HepG2 (cell line): Measurements from ENCODE around the gene SYT7. TPM values are rescaled to one million over a fixed set of nuclear protein-coding genes. Genes with fewer than 3 reads are reported as not detected.

Experiments
- ATF3 ChIP-seq: sonication (generic); formaldehyde crosslinking; IDR thresholded peaks from 2 replicates; pipeline ENCODE4 v1.4.0; 2020; ENCODE audit warnings: missing genetic modification reagents
- ATRX ChIP-seq: sonication (generic); formaldehyde crosslinking; IDR thresholded peaks from 2 replicates; pipeline ENCODE4 v1.4.0; 2020; ENCODE audit warnings: missing genetic modification reagents, borderline replicate concordance
- ERF ChIP-seq: IDR thresholded peaks from 2 replicates; pipeline ENCODE4 v1.6.1; 2018; ENCODE audit warnings: missing biosample characterization, missing genetic modification reagents
- HOMEZ ChIP-seq: IDR thresholded peaks from 2 replicates; pipeline ENCODE4 v1.6.1; 2016; ENCODE audit warnings: low read depth
- HOXD1 ChIP-seq: sonication (generic); formaldehyde crosslinking; IDR thresholded peaks from 2 replicates; pipeline ENCODE4 v1.5.0; 2020; ENCODE audit warnings: missing genetic modification reagents
- IRF1 ChIP-seq: sonication (generic); formaldehyde crosslinking; IDR thresholded peaks from 2 replicates; pipeline ENCODE4 v1.4.0; 2020; ENCODE audit warnings: low read depth, mild to moderate bottlenecking, missing genetic modification reagents
- MZF1 ChIP-seq: sonication (generic); formaldehyde crosslinking; IDR thresholded peaks from 2 replicates; pipeline ENCODE4 v1.8.1; 2023; ENCODE audit warnings: mild to moderate bottlenecking, missing genetic modification reagents, borderline replicate concordance
- NKX3-1 ChIP-seq: sonication (generic); formaldehyde crosslinking; IDR thresholded peaks from 2 replicates; pipeline ENCODE4 v1.5.0; 2020; ENCODE audit warnings: missing genetic modification reagents
- PAWR ChIP-seq: sonication (generic); formaldehyde crosslinking; IDR thresholded peaks from 2 replicates; pipeline ENCODE4 v1.4.0; 2020; ENCODE audit warnings: missing genetic modification reagents, mild to moderate bottlenecking, borderline replicate concordance
- SNAPC2 ChIP-seq: sonication (generic); formaldehyde crosslinking; IDR thresholded peaks from 2 replicates; pipeline ENCODE4 v1.8.1; 2022; ENCODE audit warnings: mild to moderate bottlenecking, missing genetic modification reagents
- TGIF2 ChIP-seq: IDR thresholded peaks from 2 replicates; pipeline ENCODE4 v1.6.1; 2016; ENCODE audit warnings: control low read depth, missing compliant biosample characterization
- ZFP91 ChIP-seq: sonication (generic); formaldehyde crosslinking; IDR thresholded peaks from 2 replicates; pipeline ENCODE4 v1.9.0; 2022; ENCODE audit warnings: missing genetic modification reagents, mild to moderate bottlenecking, borderline replicate concordance
- ZNF136 ChIP-seq: sonication (generic); formaldehyde crosslinking; IDR thresholded peaks from 2 replicates; pipeline ENCODE4 v1.8.1; 2022; ENCODE audit warnings: low read depth, mild to moderate bottlenecking, moderate library complexity, missing genetic modification reagents
- ZNF549 ChIP-seq: sonication (generic); formaldehyde crosslinking; IDR thresholded peaks from 2 replicates; pipeline ENCODE4 v1.5.0; 2020; ENCODE audit warnings: missing genetic modification reagents
- ZNF556 ChIP-seq: sonication (generic); formaldehyde crosslinking; IDR thresholded peaks from 2 replicates; pipeline ENCODE4 v1.4.0; 2020; ENCODE audit warnings: mild to moderate bottlenecking, missing genetic modification reagents, borderline replicate concordance
- ZNF646 ChIP-seq: sonication (generic); formaldehyde crosslinking; IDR thresholded peaks from 2 replicates; pipeline ENCODE4 v1.9.0; 2021; ENCODE audit warnings: mild to moderate bottlenecking, missing genetic modification reagents
- ZNF776 ChIP-seq: sonication (generic); formaldehyde crosslinking; IDR thresholded peaks from 2 replicates; pipeline ENCODE4 v1.4.0; 2020; ENCODE audit warnings: mild to moderate bottlenecking, missing genetic modification reagents
- polyA plus RNA-seq, 8 experiments: library from polyadenylated mRNA; depleted of rRNA in 3 of 8; stranded (reverse) in 7 of 8; unstranded in 1 of 8; fragments of >200 nt; fragmentation: Illumina TruSeq in 4 of 8; extraction: Trizol in 4 of 8; gene quantifications; 2 replicates each; pipeline versions ENCODE4 v1.2.1 to v1.2.3, GENCODE V29; 2011 to 2016; ENCODE audit warnings: low read depth in 4 of 8, missing spikeins in 1 of 8, mixed read lengths in 1 of 8; ENCODE audit not compliant: insufficient read depth in 1 of 8
- total RNA-seq, 5 experiments: library from RNA; depleted of rRNA; stranded (reverse); fragments of >200 nt; fragmentation: Illumina TruSeq; extraction: Trizol; gene quantifications; 2 replicates each; pipeline ENCODE4 v1.2.3, GENCODE V29; 2016; ENCODE audit warnings: low read depth in 1 of 5

SYT7 gene
- total and polyA plus RNA-seq, 2 of the 13 experiments (the other 11 are each of a cell fraction or from before 2014, with no cell fraction given), result 1.4 to 4.4 TPM

- TF ChIP-seq TGIF2 (peak; percentile 84), ZNF549 (CRISPR knock-in tag) (no peak), ZNF776 (CRISPR knock-in tag) (0 out of 2 replicates have a peak, but pooled peaks have one; percentile 69), MZF1 (CRISPR knock-in tag) (no peak), IRF1 (no peak), ZFP91 (CRISPR knock-in tag) (peak; percentile 85; the same call in 1 of the 2 replicates), SNAPC2 (no peak), ATF3 (no peak), ZNF136 (CRISPR knock-in tag) (0 out of 2 replicates have a peak, but pooled peaks have one; percentile 24), NKX3-1 (CRISPR knock-in tag) (no peak), ZNF556 (peak; percentile 85; the same call in 1 of the 2 replicates), HOXD1 (peak; percentile 97), PAWR (no peak), ATRX (no peak), HOMEZ (CRISPR knock-in tag) (peak; percentile 59), ERF (CRISPR knock-in tag) (0 out of 2 replicates have a peak, but pooled peaks have one; percentile 28), ZNF646 (CRISPR knock-in tag) (no peak; the same call in 1 of the 2 replicates)
Observed at GRCh38 chr11:61609000-61609979, 28.4 kb upstream of the SYT7 start (continued).
